ENCODE data around the gene GIT1. TPM values are rescaled to one million over a fixed set of nuclear protein-coding genes. Genes with fewer than 3 reads are reported as not detected.

The GIT1 gene
- total and polyA plus RNA-seq, 2 of the 13 experiments (the other 11 are each of a cell fraction or from before 2014, with no cell fraction given) = 14.2 to 30.8 TPM

DNA sequence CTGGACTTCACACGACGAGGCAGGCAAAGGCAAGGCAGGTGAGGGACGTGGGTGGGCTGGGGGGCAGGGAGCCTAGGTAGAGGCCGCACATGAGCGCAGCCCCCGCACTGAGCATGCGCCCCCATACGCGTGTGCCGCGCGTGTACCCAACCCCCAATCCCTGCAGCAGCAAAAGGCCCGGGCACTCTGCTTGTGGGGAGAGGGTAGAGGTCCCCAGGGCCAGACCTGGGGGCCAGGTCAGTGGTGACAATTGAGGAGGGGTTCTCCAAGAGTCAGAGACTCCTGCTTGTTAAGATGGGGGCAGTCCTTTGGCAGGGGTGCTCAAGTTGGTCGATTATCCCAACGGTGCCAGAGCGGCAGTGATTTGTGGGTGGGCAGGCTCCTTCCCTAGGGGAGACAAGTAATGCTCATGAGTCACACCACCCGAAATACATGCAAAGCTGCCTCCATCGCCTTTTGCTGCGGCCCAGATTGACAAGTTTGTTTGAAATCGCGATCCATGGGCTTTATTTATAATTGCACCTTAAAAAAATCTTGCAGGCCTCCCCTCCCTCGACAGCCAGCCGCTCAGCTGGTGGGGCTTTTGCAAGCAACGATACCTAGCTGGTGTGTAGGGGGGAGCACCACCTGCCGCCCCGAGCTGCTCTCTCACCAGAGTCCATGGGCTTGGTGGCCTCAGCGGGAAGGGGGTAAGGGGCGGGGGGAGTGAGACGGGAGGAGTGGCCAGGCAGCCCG lies 1.1 kb upstream of the GIT1 start (continued):
- TF ChIP-seq, protein P1, sequence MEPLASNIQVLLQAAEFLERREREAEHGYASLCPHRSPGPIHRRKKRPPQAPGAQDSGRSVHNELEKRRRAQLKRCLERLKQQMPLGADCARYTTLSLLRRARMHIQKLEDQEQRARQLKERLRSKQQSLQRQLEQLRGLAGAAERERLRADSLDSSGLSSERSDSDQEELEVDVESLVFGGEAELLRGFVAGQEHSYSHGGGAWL (CRISPR knock-in tag; IDR thresholded peaks at IDR 0.05) = no peak
- TF ChIP-seq ZNF839 (CRISPR knock-in tag; IDR thresholded peaks at IDR 0.05; ENCODE audit: borderline replicate concordance) = no peak
- TF ChIP-seq GPN1 (CRISPR knock-in tag; IDR thresholded peaks at IDR 0.05; ENCODE audit: borderline replicate concordance) = no peak
- TF ChIP-seq RARA (CRISPR knock-in tag; IDR thresholded peaks at IDR 0.05) = no peak
- peak; percentile 75; the same call in 1 of the 2 replicates for TF ChIP-seq ZNF224 (CRISPR knock-in tag; IDR thresholded peaks at IDR 0.05)
- TF ChIP-seq, protein P2, sequence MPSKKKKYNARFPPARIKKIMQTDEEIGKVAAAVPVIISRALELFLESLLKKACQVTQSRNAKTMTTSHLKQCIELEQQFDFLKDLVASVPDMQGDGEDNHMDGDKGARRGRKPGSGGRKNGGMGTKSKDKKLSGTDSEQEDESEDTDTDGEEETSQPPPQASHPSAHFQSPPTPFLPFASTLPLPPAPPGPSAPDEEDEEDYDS (CRISPR knock-in tag; IDR thresholded peaks at IDR 0.05) = no peak
- TF ChIP-seq ZNF761 (CRISPR knock-in tag; conservative IDR thresholded peaks at IDR 0.05) = 0 out of 2 replicates have a peak, but pooled peaks have one; percentile 2
- TF ChIP-seq, protein P3, sequence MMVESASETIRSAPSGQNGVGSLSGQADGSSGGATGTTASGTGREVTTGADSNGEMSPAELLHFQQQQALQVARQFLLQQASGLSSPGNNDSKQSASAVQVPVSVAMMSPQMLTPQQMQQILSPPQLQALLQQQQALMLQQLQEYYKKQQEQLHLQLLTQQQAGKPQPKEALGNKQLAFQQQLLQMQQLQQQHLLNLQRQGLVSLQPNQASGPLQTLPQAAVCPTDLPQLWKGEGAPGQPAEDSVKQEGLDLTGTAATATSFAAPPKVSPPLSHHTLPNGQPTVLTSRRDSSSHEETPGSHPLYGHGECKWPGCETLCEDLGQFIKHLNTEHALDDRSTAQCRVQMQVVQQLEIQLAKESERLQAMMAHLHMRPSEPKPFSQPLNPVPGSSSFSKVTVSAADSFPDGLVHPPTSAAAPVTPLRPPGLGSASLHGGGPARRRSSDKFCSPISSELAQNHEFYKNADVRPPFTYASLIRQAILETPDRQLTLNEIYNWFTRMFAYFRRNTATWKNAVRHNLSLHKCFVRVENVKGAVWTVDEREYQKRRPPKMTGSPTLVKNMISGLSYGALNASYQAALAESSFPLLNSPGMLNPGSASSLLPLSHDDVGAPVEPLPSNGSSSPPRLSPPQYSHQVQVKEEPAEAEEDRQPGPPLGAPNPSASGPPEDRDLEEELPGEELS (CRISPR knock-in tag; IDR thresholded peaks at IDR 0.05) = 0 out of 2 replicates have a peak, but pooled peaks have one; percentile 27
- no peak for TF ChIP-seq TCF7 (IDR thresholded peaks at IDR 0.05; ENCODE audit: low read depth)
- 0 out of 2 replicates have a peak, but pooled peaks have one; percentile 60 for TF ChIP-seq MEIS2 (CRISPR knock-in tag; IDR thresholded peaks at IDR 0.05)
- TF ChIP-seq, protein P4, sequence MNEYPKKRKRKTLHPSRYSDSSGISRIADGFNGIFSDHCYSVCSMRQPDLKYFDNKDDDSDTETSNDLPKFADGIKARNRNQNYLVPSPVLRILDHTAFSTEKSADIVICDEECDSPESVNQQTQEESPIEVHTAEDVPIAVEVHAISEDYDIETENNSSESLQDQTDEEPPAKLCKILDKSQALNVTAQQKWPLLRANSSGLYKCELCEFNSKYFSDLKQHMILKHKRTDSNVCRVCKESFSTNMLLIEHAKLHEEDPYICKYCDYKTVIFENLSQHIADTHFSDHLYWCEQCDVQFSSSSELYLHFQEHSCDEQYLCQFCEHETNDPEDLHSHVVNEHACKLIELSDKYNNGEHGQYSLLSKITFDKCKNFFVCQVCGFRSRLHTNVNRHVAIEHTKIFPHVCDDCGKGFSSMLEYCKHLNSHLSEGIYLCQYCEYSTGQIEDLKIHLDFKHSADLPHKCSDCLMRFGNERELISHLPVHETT (CRISPR knock-in tag; conservative IDR thresholded peaks at IDR 0.05) = no peak
- TF ChIP-seq, protein P5, sequence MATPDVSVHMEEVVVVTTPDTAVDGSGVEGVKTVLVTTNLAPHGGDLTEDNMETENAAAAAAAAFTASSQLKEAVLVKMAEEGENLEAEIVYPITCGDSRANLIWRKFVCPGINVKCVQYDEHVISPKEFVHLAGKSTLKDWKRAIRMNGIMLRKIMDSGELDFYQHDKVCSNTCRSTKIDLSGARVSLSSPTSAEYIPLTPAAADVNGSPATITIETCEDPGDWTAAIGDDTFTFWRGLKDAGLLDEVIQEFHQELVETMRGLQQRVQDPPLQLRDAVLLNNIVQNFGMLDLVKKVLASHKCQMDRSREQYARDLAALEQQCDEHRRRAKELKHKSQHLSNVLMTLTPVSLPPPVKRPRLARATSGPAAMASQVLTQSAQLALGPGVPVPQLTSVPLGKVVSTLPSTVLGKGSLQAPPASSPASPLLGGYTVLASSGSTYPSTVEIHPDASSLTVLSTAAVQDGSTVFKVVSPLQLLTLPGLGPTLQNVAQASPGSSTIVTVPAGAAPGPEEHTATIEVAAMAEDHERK (CRISPR knock-in tag; IDR thresholded peaks at IDR 0.05; ENCODE audit: low read depth) = no peak
- TF ChIP-seq ARID2 (CRISPR knock-in tag; IDR thresholded peaks at IDR 0.05; ENCODE audit: borderline replicate concordance) = no peak
- TF ChIP-seq, protein P6, sequence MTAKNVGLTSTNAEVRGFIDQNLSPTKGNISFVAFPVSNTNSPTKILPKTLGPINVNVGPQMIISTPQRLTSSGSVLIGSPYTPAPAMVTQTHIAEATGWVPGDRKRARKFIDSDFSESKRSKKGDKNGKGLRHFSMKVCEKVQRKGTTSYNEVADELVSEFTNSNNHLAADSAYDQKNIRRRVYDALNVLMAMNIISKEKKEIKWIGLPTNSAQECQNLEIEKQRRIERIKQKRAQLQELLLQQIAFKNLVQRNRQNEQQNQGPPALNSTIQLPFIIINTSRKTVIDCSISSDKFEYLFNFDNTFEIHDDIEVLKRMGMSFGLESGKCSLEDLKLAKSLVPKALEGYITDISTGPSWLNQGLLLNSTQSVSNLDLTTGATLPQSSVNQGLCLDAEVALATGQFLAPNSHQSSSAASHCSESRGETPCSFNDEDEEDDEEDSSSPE (CRISPR knock-in tag; IDR thresholded peaks at IDR 0.05) = no peak
- TF ChIP-seq ZNF83 (CRISPR knock-in tag; IDR thresholded peaks at IDR 0.05; ENCODE audit: borderline replicate concordance) = no peak
- TF ChIP-seq ZNF205 (CRISPR knock-in tag; IDR thresholded peaks at IDR 0.05) = no peak
- TF ChIP-seq, protein P7, sequence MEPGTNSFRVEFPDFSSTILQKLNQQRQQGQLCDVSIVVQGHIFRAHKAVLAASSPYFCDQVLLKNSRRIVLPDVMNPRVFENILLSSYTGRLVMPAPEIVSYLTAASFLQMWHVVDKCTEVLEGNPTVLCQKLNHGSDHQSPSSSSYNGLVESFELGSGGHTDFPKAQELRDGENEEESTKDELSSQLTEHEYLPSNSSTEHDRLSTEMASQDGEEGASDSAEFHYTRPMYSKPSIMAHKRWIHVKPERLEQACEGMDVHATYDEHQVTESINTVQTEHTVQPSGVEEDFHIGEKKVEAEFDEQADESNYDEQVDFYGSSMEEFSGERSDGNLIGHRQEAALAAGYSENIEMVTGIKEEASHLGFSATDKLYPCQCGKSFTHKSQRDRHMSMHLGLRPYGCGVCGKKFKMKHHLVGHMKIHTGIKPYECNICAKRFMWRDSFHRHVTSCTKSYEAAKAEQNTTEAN (CRISPR knock-in tag; conservative IDR thresholded peaks at IDR 0.05) = no peak
- no peak for TF ChIP-seq AGO2 (optimal IDR thresholded peaks at IDR 0.05; ENCODE audit: low read depth, low read length)
- TF ChIP-seq KLF12 (CRISPR knock-in tag; IDR thresholded peaks at IDR 0.05; ENCODE audit: borderline replicate concordance) = 0 out of 2 replicates have a peak, but pooled peaks have one; percentile 34
- no peak for TF ChIP-seq NR2F6 (IDR thresholded peaks at IDR 0.05)
- no peak for TF ChIP-seq NR2F6 (CRISPR knock-in tag; IDR thresholded peaks at IDR 0.05)
- TF ChIP-seq SAFB2 (CRISPR knock-in tag; IDR thresholded peaks at IDR 0.05; ENCODE audit: borderline replicate concordance, low read depth) = no peak
